Panc1 (cell line): ENCODE data around the gene ARCN1. TPM values are rescaled to one million over a fixed set of nuclear protein-coding genes. Genes with fewer than 3 reads are reported as not detected.

Experiments
- ATAC-seq: fragments of 200-7000 bp; cut with Tn5 transposase; 2 replicates; pipeline ENCODE4 v1.9.1; 2020; ENCODE audit warnings: mild to moderate bottlenecking, moderate library complexity
- BruUV-seq: library from RNA; stranded (reverse); fragments of 400-500 nt; replicated peaks from 2 replicates; lab custom pipeline; 2021; lab: Mats Ljungman, UMichigan
- CTCF ChIA-PET: fragments of 300-600 bp; sonication (Branson Sonifier 250); formaldehyde crosslinking; loops from one replicate; lab custom pipeline; 2022; ENCODE audit warnings: antibody characterized with exemption; lab: Charles Lee
- POLR2A ChIA-PET: fragments of 300-600 bp; sonication (Branson Sonifier 250); formaldehyde crosslinking; loops from one replicate; lab custom pipeline; 2022; ENCODE audit warnings: antibody characterized with exemption; lab: Charles Lee
- DNase-seq: peaks from one replicate; pipeline ENCODE4 v3.0.0-alpha.2; 2010; ENCODE audit warnings: low read depth, low spot score
- H3K27ac ChIP-seq: 2 replicates; pipeline ENCODE4 v1.5.1; 2011; ENCODE audit warnings: mild to moderate bottlenecking, low read length, inconsistent platforms
- H3K27me3 ChIP-seq: fragments of 200-500 bp; sonication (Bioruptor generic); 2 replicates; pipeline ENCODE4 v1.6.0; 2014; ENCODE audit warnings: low read length, inconsistent platforms; ENCODE audit not compliant: control insufficient read depth, insufficient read depth
- H3K36me3 ChIP-seq: fragments of 200-500 bp; sonication (Bioruptor generic); 2 replicates; pipeline ENCODE4 v1.5.1; 2014; ENCODE audit warnings: inconsistent platforms, mild to moderate bottlenecking, low read length, moderate library complexity; ENCODE audit not compliant: control insufficient read depth, insufficient read depth
- H3K4me1 ChIP-seq: 2 replicates; pipeline ENCODE4 v1.5.1; 2011; ENCODE audit warnings: inconsistent platforms, mild to moderate bottlenecking, low read length, moderate library complexity; ENCODE audit not compliant: control insufficient read depth, insufficient read depth
- H3K4me3 ChIP-seq, 2 experiments: 2 replicates each; pipeline ENCODE4 v1.5.1; 2011 to 2012; ENCODE audit warnings: low read depth in 2 of 2, low read length in 2 of 2, mild to moderate bottlenecking in 2 of 2, inconsistent platforms in 1 of 2, moderate library complexity in 1 of 2
- H3K9me3 ChIP-seq: fragments of 200-500 bp; sonication (Bioruptor generic); 2 replicates; pipeline ENCODE4 v1.5.1; 2014; ENCODE audit warnings: low read depth, mild to moderate bottlenecking, inconsistent platforms, low read length, moderate library complexity; ENCODE audit not compliant: control insufficient read depth, insufficient read depth
- POLR2AphosphoS5 ChIP-seq: IDR thresholded peaks from 2 replicates; pipeline ENCODE4 v1.6.1; 2012; ENCODE audit warnings: mild to moderate bottlenecking, low read depth, low read length, moderate library complexity
- SIN3A ChIP-seq: IDR thresholded peaks from 2 replicates; pipeline ENCODE4 v1.6.1; 2012; ENCODE audit warnings: low read depth, mild to moderate bottlenecking, low read length, moderate library complexity, borderline replicate concordance; ENCODE audit not compliant: insufficient read depth
- TCF7L2 ChIP-seq: IDR thresholded peaks from 2 replicates; pipeline ENCODE4 v1.6.1; 2011; ENCODE audit warnings: mild to moderate bottlenecking, low read depth, low read length, inconsistent platforms
- in situ Hi-C: cut with HindIII; loops from 2 replicates; pipeline ENCODE4 v1.10.0; 2016; ENCODE audit warnings: low sequenced_read_pairs, low pct_unique_long_range_greater_than_20kb
- intact Hi-C: fragments of 100-400 bp; cut with micrococcal nuclease; formaldehyde crosslinking; loops from one replicate; pipeline ENCODE4 v1.10.0; 2022; ENCODE audit not compliant: unreplicated experiment
- total RNA-seq: library from RNA; stranded (reverse); gene quantifications from one replicate; pipeline ENCODE4 v1.2.1, GENCODE V29; 2021; ENCODE audit not compliant: unreplicated experiment
- TF ChIP-seq, protein P1 (sequence below): fragments of 450-650 bp; IDR thresholded peaks from 2 replicates; pipeline ENCODE4 v1.5.1; 2017; ENCODE audit warnings: mild to moderate bottlenecking
- TF ChIP-seq, protein P2 (sequence below), 2 experiments: IDR thresholded peaks; 2 replicates each; pipeline ENCODE4 v1.6.1; 2011 to 2012; ENCODE audit warnings: low read depth in 2 of 2, control low read depth in 1 of 2, low read length in 1 of 2, mild to moderate bottlenecking in 1 of 2, moderate library complexity in 1 of 2; ENCODE audit not compliant: insufficient read depth in 1 of 2

Gene ARCN1
- total RNA-seq, 1 experiment from 2014 or later: 197 TPM

DNA sequence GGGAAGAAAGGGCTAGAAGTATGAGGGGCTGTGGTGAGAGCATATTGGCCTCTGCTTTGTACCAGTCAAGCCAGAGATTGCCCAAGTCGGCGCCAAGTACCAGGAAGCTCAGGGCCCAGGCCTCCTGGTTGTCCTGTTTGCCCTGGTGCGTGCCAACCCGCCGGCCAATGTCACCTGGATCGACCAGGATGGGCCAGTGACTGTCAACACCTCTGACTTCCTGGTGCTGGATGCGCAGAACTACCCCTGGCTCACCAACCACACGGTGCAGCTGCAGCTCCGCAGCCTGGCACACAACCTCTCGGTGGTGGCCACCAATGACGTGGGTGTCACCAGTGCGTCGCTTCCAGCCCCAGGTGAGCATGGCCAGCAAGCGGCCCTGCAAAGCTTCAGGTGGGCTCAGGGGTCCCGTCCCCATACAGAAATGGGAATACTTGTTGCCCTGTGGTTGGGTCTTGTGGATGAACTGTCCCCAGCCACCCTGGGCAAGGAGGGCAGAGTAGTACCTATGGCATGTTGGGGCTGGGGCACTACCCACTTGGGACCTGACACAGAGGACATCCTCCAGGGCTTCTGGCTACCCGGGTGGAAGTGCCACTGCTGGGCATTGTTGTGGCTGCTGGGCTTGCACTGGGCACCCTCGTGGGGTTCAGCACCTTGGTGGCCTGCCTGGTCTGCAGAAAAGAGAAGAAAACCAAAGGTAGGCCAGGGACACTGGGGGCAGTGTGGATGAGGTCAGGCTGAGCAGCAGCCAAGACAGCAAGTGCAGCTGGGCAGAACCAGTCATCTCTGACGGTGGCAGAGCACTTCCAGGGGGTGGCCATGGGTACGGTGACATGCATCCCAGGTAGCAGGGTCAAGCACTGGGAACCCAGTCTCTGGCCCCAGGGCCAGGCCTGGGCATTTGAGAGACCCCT, 39.1 kb upstream of the ARCN1 start:
- no peaks in the 10 kb centered on the region for H3K36me3 ChIP-seq
- in situ Hi-C loops: no loop called here
- BruUV-seq: no TSS peak
- DNase-seq: no peak
- peaks cover 9% of the 10 kb centered on the region; the same call in 1 of the 2 replicates for H3K4me1 ChIP-seq
- no peak overlapping the region for H3K4me3 ChIP-seq
- H3K27me3 ChIP-seq: no peaks in the 10 kb centered on the region
- intact Hi-C loops: loop anchor here (5.0 kb wide), 1 partner anchor 34 kb away; the partner anchor contains the start of gene IFT46
- ChIA-PET CTCF (no interaction called here), POLR2A (no interaction called here)
- TF ChIP-seq, protein P1, sequence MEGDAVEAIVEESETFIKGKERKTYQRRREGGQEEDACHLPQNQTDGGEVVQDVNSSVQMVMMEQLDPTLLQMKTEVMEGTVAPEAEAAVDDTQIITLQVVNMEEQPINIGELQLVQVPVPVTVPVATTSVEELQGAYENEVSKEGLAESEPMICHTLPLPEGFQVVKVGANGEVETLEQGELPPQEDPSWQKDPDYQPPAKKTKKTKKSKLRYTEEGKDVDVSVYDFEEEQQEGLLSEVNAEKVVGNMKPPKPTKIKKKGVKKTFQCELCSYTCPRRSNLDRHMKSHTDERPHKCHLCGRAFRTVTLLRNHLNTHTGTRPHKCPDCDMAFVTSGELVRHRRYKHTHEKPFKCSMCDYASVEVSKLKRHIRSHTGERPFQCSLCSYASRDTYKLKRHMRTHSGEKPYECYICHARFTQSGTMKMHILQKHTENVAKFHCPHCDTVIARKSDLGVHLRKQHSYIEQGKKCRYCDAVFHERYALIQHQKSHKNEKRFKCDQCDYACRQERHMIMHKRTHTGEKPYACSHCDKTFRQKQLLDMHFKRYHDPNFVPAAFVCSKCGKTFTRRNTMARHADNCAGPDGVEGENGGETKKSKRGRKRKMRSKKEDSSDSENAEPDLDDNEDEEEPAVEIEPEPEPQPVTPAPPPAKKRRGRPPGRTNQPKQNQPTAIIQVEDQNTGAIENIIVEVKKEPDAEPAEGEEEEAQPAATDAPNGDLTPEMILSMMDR: no peak
- TF ChIP-seq TCF7L2: no peak
- no peak for TF ChIP-seq POLR2AphosphoS5
- no peak for TF ChIP-seq SIN3A
- TF ChIP-seq, protein P2, sequence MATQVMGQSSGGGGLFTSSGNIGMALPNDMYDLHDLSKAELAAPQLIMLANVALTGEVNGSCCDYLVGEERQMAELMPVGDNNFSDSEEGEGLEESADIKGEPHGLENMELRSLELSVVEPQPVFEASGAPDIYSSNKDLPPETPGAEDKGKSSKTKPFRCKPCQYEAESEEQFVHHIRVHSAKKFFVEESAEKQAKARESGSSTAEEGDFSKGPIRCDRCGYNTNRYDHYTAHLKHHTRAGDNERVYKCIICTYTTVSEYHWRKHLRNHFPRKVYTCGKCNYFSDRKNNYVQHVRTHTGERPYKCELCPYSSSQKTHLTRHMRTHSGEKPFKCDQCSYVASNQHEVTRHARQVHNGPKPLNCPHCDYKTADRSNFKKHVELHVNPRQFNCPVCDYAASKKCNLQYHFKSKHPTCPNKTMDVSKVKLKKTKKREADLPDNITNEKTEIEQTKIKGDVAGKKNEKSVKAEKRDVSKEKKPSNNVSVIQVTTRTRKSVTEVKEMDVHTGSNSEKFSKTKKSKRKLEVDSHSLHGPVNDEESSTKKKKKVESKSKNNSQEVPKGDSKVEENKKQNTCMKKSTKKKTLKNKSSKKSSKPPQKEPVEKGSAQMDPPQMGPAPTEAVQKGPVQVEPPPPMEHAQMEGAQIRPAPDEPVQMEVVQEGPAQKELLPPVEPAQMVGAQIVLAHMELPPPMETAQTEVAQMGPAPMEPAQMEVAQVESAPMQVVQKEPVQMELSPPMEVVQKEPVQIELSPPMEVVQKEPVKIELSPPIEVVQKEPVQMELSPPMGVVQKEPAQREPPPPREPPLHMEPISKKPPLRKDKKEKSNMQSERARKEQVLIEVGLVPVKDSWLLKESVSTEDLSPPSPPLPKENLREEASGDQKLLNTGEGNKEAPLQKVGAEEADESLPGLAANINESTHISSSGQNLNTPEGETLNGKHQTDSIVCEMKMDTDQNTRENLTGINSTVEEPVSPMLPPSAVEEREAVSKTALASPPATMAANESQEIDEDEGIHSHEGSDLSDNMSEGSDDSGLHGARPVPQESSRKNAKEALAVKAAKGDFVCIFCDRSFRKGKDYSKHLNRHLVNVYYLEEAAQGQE (IDR thresholded peaks at IDR 0.05; ENCODE audit: insufficient read depth in 1 of 2, low read depth in 2 of 2, low read length in 1 of 2): no peak
- H3K27ac ChIP-seq: no peak overlapping the region
- no peaks in the 10 kb centered on the region for H3K9me3 ChIP-seq
- ATAC-seq: no peak

DNA sequence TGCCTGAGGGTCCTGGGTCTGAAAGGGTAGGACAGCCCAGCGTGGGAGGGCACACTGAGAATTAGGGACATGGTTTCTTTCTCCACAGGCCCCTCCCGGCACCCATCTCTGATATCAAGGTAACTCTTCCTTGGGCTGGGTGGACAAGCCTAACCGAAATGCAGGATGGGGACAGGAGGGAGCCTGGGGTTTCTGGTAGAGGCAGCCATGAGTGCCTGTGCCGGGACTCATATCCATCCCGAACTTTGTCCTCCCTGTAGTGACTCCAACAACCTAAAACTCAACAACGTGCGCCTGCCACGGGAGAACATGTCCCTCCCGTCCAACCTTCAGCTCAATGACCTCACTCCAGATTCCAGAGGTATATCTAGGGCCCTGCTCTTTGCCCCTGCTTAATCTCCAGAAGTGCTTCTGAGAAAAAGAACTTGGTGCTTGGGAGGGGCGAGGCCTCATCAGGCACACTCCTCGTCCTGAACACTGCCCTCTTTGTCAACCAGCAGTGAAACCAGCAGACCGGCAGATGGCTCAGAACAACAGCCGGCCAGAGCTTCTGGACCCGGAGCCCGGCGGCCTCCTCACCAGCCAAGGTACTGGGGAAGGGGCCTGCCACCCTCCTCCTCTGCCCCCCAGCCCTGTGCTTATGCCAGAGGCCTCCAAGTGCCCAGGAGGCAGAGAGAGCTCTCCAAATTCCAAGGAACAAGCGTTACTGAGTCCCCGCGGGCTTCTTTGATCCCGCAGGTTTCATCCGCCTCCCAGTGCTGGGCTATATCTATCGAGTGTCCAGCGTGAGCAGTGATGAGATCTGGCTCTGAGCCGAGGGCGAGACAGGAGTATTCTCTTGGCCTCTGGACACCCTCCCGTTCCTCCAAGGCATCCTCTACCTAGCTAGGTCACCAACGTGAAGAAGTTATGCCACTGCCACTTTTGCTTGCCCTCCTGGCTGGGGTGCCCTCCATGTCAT, 38.2 kb upstream of the ARCN1 start:
- no TSS peak for BruUV-seq
- H3K9me3 ChIP-seq: no peaks in the 10 kb centered on the region
- no peak overlapping the region for H3K27ac ChIP-seq
- in situ Hi-C loops: no loop called here
- POLR2A ChIA-PET: interaction anchor here (0.6 kb wide), 1 partner anchor 59 kb away, joined by 3 read pairs; no protein-coding TSS in a partner anchor
- intact Hi-C loops: loop anchor here (5.0 kb wide), 1 partner anchor 33 kb away; the partner anchor contains the start of gene IFT46
- H3K4me1 ChIP-seq: peaks cover 9% of the 10 kb centered on the region; the same call in 1 of the 2 replicates
- H3K27me3 ChIP-seq: no peaks in the 10 kb centered on the region
- TF ChIP-seq TCF7L2 (peak; percentile 62; the same call in 1 of the 2 replicates), SIN3A (no peak)
- TF ChIP-seq, protein P2 (IDR thresholded peaks at IDR 0.05; ENCODE audit: insufficient read depth in 1 of 2, low read depth in 2 of 2, low read length in 1 of 2): no peak
- ATAC-seq (peak; percentile 32; the same call in 1 of the 2 replicates), DNase-seq (no peak)
- no peaks in the 10 kb centered on the region for H3K36me3 ChIP-seq
- H3K4me3 ChIP-seq: no peak overlapping the region
- CTCF ChIA-PET: no interaction called here
